ENCODE measurements around the gene ELFN1. TPM values are rescaled to one million over a fixed set of nuclear protein-coding genes. Genes with fewer than 3 reads are reported as not detected.
A peak's percentile ranks its signal among the peaks of the same experiment; 100 is the strongest.

The ELFN1 gene
- total RNA-seq, 1 experiment from 2014 or later = 0.92 TPM

- DNase-seq (ENCODE audit: low spot score) = no peak
These were observed 6.0 kb upstream of the ELFN1 start for GRCh38 chr7:1663857-1664651.

GRCh38 chr7:1664711-1665548 lies 5.1 kb upstream of the ELFN1 start:
- DNase-seq (ENCODE audit: low spot score) = no peak

DNA sequence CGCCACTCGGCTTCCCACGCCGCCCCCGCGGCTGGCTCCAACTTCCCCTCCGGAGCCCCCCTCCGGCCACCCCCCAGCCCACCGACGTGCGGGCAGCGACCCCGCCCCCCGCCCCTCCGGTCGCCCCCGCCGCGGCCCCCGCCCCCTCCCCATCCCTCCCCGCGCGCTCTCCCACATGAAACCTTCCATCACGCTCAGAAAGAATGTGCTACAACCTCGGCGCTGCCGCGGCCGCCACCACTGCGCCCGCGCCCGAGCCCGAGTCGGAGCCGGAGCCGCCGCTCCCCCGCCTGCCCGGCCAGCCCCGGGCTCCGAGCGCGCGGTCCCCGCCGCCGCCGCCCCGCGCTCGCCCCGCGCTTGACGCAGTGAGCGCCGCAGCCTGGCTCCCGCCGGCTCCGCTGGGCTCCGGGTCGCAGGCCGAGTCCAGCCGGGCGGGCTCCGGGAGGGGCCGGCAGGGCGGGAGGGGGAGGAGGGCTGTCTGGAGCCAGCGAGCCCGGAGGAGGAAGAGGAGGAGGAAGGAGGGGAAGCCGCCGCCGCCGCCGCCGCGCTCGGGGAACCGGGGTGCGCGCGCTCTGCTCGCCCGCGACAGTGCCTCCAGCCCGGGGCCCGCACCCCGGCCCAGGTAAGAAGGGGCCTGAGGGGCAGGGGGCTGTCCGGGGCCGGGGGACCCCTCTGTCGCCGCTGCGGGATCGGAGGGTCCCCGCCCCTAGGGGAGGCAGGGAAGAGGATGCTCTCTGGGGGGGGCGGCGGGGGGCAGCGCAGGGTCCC lies 4.3 kb upstream of the ELFN1 start:
- no peak for DNase-seq (ENCODE audit: low spot score)

GRCh38 chr7:1666317-1666822 lies 3.7 kb upstream of the ELFN1 start:
- DNase-seq (ENCODE audit: low spot score) = no peak

- no peak for DNase-seq (ENCODE audit: low spot score)
These were observed 3.1 kb upstream of the ELFN1 start for GRCh38 chr7:1666823-1667565.

DNA sequence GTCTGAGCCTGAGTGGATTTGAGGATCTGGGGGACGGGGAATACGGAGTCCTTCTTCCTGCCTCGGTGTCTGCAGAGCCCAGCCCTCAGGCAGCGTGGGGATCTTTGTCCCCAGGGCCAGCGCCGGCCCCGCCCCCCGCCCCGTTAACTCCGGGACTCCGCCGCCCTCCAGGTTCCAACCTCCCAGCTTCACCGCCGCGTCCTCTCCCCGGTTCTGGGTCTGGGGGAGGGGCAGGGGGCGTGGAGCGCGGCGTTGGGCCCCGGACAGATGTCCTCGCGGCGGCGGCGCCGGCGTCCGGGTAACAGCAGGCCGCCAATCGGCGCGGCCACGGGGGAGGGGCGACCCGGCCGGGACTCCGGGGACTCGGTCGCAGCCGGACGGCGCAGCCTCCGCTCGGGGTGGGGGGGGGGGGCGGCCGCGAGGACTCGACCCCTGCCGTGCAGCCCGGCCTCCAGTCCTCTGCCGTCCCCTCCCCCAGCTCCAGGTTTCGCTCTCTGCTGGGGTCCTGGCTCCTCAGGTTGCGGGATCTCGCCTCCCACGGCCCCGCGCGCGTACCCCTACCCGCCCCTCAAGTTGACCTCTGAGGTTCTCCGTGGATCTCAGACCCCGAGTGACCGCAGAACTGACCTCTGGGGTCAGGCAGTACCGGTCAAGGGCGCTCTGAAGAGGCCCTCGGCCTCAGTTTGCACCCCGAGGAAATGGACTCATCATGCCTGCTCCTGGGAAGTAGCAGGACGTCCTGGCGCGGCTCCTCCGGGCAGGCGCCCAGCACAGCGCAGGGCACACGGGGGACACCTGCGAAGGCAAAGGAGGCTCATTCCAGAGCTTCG lies 2.3 kb upstream of the ELFN1 start:
- no peak for DNase-seq (ENCODE audit: low spot score)

DNA sequence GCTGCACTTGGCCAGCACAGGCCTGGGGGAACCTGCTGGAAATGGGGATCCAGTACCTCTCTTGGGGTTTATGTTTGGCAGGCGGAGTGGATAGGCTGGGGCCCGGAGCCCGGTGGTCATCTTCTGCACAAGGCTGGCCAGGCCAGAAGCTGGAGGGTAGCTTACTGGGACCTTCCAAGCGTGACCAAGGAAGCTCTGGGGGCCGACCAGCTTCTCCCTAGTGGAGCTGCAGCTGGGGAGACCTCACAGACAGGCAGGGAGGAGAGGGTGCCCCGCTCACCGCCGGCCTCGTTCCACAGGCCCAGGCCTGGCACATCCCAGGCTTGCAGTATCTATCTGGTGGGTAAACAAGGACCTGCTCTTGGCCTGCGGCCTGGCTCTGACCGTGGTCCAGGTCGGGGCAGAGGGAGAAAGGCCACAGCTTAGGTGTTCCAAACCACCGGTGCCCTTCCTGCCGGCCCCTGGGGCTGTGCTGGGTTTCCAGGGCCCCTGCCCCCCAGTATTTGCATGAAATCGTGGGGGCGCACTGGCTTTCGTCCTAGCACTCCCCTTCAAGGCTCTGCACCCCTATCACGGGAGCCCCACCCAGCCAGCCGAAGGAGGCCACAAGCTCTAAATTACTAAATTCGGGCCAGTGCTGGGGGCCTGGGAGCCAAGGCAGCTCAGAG lies 1.5 kb upstream of the ELFN1 start:
- peak; percentile 10 for DNase-seq (ENCODE audit: low spot score)

- no peak for DNase-seq (ENCODE audit: low spot score)
These were observed 769 bp upstream of the ELFN1 start for GRCh38 chr7:1669064-1669951.

DNA sequence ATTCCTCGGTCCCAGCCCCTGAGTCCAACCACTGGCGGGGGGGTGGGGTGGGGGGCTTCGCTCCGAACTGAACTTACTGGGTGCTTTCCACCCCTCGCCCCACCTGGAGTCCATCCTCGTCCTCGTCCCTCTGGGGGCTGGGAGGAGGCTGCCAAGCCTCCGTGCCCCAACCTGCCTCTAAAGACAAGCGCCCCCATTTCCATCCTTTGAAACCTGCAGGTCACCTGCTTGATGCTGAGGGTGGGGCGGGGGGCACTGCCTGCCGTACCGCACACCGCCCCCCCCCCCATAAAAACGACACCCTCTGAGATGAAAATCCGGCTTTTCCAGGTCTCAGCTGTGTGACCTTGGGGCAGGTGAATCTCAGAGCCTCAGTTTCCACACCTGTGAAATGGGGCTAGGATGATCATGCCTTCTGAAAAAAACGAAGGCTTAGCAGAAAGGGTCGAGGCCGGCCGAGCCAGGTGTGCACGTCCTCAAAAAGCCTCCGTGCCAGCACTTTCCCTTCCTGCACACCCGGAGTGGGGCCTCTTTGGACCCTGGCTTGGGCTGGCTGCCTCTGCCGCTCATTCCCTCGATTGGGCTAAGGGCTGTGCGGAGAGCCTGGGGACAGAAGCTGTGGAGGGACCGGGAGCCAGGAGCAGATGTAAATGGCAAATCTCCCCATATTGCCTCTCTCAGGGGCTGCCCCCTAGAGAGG lies 967 bp downstream of the ELFN1 start:
- no peak for DNase-seq (ENCODE audit: low spot score)

- no peak for DNase-seq (ENCODE audit: low spot score)
These were observed 1.7 kb downstream of the ELFN1 start for GRCh38 chr7:1671594-1672451.

GRCh38 chr7:1672851-1673486 lies 2.9 kb downstream of the ELFN1 start:
- DNase-seq (ENCODE audit: low spot score) = no peak

DNA sequence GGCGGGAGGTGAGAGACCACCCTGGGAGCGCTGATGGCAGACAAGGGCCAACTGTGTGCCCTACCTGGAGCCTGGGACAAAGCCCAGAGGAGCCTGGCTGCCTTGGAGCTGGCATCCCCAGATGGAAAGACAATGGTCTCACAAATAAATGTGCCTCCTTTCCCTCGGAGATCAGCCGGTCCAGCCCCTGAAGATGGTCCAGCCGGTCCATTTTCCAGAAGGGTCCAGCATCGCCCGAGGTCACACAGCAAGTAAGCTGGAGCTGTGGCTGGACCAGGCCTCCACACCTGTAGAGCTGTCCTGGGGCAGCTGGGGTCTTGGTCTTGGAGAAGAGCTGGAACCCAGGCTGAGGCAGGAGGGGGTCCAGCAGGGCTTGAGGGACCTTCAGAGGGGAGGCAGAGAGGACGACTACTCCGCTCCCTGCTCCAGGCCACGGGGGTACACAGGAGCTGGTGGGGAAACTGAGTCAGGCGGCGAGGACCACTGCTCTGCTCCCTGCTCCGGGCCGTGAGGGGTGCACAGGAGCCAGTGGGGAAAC lies 3.6 kb downstream of the ELFN1 start:
- DNase-seq (ENCODE audit: low spot score) = no peak

- no peak for DNase-seq (ENCODE audit: low spot score)
These were observed 4.3 kb downstream of the ELFN1 start for GRCh38 chr7:1674161-1675035.

DNA sequence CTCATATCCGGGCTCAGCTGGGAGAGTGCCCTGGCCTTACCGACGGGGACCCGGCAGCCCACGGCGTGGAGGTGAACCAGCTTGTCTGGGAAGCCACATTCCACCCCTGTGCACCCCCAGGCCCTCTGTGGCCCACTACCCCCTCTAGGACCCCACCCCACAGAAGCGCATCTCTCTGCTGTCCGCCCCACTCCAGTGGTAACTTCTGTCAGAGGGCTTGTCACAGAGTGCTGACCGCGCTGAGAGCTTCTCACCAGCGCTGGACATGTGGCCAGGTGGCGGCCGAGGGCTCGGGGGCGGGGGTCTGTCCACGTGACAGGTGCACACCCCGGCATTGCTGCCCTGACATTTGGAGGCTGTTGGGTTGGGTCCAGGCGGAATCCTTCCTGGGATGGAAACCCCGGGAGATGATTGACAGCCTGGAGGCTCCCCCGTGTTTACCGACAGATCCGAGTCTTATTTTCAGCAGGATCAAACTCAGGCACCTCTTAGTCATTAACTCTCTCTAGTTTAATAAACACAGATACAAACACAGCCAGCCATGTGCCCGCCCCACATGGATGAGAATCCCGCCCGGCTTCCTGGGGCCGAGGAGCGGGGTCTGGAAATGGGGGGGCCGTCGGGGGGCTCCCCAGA lies 5.1 kb downstream of the ELFN1 start:
- DNase-seq (ENCODE audit: low spot score) = no peak
